SH-SY5Y (cell line): Measurements from ENCODE around the gene MARS1.

Experiments used
- GATA2 ChIP-seq: IDR thresholded peaks from 2 replicates; pipeline ENCODE4 v1.6.1; 2011; ENCODE audit warnings: mild to moderate bottlenecking, low read depth, low read length
- GATA3 ChIP-seq: IDR thresholded peaks from 2 replicates; pipeline ENCODE4 v1.6.1; 2011; ENCODE audit warnings: low read depth, mild to moderate bottlenecking, low read length, moderate library complexity

The MARS1 gene

DNA sequence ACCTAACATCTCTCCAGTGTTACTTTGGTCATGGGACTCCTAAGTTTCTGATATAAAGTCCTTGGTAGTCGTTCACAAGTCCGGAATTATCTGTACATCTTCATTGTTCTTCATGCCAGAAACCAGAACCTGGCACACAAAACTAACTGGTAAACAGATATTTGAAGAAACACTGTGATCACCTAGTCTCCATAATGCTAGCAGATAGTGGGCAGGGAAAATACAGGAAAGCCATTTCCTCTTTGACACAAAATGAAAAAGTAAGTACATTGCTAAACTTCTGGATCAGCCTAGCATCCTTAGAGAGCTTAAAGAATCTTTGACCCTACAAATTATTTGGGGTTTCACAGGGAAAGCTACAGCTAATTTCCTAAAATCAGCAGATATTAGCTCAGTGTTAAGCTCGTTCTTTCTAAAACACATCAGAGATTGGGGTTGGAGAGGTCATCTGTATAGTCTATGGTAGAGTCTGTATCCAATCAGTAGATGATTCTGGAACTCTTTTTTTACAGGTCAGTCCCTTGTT is 27.6 kb downstream of the MARS1 start:
- no peak for TF ChIP-seq GATA2
- TF ChIP-seq GATA3: no peak

DNA sequence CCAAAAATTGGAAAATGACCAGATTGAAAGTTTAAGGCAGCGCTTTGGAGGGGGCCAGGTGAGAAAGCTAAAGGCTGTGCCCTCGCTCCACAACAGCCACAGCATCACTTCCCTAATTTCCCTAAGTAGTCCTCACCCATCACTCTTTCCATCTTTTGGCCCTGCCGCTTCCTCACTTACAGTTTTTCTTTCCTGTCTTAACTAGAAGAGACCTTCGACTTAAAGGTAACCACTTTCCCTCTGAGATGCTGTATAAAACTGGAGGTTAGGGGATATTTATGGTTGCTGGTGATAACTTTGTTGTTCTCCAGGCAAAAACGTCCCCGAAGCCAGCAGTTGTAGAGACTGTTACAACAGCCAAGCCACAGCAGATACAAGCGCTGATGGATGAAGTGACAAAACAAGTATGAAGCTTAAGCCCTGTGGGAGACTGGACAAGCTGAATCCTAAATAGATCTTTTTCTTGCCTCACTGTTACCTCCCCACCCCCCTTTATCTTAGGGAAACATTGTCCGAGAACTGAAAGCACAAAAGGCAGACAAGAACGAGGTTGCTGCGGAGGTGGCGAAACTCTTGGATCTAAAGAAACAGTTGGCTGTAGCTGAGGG is 28.2 kb downstream of the MARS1 start:
- no peak for TF ChIP-seq GATA3

DNA sequence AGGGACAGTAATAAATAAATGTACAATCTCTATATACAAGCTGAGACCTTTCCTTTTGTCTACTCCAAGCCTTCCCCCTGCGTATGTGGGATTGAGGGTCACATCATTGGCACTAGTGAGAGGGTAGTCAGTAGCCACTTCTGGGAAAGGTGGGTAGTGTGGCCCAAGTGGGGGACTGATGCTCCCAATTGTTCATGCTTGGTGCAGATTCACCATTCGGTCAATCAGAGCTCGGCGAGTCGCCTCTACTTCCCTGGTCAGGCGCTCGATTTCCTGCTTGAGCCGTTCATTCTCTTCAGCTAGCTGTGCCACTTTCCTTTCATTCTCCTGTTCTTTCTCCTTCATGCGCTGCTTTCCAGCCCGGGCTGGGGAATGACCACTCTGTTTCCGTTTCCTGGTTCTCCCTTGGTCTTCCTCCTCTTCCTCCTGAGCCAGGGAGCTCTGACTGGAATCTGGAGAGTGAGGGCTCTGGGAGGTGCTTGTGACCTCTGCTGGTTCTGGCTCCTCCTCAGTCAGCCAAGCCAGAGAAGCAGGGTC is 28.8 kb downstream of the MARS1 start:
- no peak for TF ChIP-seq GATA2

DNA sequence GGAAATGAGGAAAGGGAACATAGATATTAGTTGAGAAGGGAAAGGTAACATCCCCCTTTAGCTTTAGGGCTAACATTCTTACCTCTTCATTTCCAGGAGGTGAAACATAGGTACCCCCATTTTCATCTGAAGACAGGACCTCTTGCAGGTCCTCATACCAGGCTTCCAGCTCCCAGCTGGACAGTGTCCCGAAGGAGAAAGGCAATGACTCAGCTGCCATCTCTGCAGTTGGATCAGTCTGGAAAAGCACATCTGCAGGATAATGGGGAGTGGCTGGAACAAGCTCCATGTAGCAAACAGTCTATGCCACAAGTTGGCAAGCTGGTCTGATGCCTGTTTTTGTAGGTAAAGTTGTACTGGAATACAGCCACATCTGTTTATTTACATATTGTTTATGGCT is 29.3 kb downstream of the MARS1 start:
- TF ChIP-seq GATA3 (no peak), GATA2 (no peak)

DNA sequence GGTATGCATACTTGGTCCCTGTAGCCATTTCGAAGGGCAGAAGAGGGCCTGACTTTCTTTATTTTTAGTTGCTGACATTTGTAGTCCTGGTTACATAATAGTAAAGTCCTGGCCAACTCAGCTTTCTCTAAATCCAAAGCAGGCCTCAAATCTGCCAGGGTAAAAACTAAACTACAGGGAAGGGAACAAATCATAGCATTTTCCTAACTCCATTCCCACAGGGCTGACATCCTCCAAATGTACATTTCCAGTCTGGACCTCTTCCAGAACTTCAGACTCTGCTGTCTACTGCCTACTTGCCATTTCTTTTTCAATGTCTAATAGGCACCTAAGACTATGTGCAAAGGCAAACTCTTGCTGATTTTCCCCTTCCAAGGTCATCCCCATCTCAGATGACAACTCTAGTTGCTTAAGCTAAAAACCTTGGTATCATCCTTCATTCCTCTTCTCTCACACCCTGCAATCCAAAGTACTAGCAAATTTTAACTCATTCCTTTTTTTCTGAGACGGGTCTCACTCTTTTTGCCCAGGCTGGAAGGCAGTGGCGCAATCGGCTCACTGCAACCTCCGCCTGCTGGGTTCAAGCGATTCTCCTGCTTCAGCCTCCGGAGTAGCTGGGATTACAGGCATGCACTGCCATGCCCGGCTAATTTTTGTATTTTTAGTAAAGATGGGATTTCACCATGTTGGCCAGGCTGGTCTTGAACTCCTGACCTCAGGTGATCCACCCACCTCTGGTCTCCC is 30.5 kb downstream of the MARS1 start:
- TF ChIP-seq GATA2 (no peak), GATA3 (no peak)

DNA sequence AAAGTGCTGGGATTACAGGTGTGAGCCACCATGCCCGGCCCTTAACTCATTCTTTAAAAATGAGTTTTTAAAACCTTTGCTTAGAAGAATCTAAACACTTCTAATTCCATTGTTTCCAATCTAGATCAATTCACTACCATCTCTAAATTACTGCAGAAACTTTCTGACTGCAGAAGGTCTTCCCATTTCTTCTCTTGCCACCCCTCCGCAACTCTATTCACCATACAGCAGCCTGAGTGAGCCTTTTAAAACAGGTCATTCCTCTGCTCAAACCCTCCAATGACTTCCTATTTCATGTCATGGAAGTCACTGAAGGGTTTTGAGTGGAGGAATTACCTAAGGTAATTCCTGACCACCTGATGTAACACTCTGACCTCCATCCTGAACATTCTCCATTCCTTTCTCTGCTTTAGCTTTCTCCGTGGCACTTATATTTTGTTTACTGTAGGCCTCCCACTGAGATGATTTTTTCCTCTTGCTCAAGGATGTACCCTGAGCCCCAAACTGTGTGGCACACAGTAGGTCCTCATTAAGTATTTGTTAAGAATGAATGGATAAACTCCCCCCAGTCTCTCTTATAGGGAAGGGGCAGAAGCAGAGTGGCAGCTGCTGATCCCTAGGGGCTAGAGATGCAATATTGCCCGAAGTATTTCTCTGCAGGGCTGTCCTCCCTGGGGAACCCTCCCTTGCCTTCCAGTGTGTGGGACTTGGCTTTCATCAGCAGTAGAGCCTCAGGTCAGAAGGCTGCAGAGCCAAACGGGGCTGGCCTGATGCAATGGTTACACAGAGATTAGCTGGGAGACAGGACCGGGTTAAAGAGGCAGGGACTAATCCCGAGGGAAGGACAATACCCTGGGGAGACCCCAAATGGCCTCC is 31.3 kb downstream of the MARS1 start:
- TF ChIP-seq GATA3 (no peak), GATA2 (no peak)

DNA sequence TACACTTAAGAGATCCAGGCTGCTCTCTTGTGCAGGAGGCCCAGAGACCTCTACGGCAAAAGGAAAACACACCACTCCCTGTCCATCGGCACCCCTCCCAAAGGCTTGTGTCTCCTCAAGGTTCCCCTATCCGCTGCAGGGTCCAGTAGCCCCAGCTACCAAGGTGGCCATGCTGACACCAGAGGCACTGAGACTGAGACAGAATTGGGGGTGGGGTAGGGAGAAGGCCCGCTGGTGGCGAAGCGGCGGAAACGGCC is 31.9 kb downstream of the MARS1 start:
- TF ChIP-seq GATA2 (no peak), GATA3 (no peak)

DNA sequence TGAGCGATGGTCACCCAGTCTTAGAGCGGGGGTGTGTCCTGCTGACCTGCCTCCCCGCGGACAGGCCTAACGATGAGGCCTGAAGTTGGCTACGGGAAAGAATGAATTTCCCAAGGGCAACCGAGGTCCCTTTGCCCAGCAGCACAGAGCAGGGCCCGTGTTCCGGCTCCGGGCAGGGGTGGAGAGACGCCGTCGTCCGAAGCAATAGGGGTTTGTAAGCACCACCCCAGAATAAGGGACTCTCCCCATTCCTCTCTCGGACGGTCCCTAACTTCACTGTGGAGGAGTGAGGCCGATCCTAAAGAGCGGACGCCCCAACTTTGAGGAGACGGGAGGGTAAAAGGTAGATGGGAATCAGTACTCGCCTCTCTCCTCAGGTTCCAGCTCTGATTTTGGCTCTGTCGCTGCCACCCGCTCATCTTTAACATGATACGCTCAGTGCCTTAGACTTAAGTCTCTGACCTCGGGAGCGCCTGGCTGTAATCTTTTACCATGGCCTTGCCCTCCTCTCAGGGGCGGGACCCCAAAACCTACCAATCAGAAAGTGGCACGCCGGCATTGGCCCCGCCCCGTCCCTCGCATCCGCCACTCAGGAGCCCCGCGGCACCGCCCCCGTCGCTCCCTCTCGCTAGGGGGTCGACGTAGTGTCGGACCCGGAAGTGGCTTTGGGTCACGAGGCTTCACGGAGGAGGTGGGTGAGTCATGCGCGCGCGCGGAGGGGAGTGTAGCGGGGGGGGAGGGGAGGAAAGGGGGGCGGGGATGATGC is 32.4 kb downstream of the MARS1 start, which contains the start of gene DDIT3:
Gene DDIT3 (minus strand): TSS at position 462 of the 766 bp plus-strand sequence. CDS start 3,108 bp downstream, outside the sequence.
- TF ChIP-seq GATA3 (no peak), GATA2 (no peak)

DNA sequence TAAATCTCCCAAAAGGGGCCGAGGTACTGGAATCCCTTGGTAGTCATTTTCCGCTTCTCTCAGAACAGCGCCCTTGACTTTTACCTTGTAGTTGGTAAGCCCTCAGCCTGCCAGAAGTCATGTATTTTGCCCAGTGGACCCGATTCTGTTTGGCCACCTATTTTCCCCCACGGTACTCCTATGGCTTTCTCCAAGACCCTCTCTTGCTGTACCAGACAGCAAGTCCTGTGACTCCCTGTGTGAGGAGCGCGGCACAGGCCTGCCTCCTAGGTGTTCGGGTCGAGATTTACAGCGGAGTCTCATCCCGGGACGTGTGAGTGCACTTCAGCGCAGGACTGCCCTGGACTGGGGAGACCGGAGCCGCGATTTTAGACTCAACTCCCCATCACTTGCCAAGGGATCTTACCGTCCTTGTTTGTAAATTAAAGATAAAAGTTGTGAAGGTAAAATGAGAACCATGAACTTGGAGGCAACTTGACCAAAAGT is 33.7 kb downstream of the MARS1 start:
- TF ChIP-seq GATA3: no peak
- TF ChIP-seq GATA2: no peak

DNA sequence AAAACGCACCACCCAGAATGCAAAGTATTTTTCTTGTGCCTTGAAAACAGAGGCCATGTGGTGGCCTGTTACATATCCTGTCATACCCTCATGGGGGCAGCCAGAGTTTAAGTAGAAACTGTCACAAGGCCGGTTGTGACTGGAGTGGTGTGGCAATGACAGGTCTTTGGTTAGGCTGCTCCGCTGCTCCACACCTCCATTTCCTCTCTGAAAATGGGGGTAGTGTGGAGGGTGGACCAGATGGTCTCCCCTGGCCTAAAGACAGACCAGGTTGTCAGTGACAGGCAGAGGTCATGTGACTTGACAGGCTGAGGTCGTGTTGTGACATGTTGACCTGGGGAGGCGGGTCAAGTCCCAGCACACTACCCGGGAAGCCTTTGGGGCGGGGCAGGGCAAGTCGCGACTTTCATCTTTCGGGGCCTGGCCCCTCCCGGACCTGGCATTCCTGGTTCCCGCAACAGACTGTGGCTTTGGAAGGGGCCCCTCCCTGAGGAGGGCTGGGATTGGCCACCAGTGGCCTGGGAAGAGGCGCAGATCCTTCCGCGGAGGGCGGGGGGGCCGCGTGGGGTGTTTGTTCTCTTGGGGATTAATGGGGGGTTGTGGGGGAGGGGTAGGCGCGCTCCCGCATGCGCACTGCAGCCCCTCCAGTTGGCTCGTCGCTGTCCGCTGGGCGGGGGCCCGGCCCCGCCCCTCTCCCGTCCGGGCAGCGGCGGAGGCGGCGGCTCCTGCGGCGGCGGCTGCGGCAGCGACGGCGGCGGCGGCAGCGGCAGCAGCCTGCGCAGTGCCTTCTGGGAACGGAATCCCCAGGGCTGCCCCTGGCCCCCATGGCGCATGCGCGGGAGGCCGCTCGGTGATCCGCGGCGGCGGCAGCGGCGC is 34.4 kb downstream of the MARS1 start, which contains the start of gene MBD6:
Gene MBD6 (plus strand): TSS at position 814 of the 876 bp plus-strand sequence. CDS start 1,480 bp downstream, outside the sequence.
- TF ChIP-seq GATA2 (no peak), GATA3 (no peak)

DNA sequence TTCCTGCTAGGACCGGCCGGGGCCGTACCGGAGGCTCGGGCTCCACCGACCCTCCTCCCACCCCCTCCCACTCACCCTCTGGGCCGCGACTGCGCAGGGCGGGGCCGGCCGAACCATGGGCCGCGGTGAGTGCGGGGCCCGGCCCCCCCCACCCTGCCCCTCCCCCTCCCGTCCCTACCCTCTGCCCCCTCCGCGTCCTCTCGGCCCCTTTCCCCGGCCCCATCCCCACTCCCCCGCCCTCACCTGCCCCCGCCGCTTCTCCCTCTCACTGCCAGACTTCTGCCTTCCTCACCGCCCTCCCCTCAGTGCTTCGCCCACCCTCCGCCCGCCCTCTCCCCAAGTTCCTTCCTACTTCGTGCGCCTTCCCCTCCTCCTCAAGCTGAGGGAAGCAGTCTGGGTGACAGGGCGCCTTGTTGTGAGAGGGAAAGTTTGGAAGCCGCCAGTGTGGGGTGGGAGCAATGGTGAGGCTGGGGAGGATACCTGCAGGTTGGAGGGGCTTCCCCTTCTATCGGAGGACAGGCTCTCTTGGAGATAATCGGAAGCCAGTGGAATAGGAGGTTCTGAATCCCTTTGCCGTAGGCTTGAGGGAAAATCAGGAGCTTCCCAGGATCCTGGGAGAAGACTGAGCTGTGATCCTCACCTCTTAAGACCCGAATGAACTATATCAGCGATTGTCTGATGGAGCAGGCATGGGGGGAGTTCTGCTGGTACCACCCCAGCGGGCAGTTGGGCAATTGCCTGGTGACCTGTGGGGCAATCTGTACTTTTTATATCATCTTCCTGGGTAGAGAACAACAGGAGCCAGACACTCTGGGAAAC is 35.2 kb downstream of the MARS1 start:
- TF ChIP-seq GATA2 (no peak), GATA3 (no peak)
